Tibial nerve (tissue), 3 donors: ENCODE results near the gene ERFL.

Source experiments
- CTCF ChIP-seq, 5 experiments: fragments of 200-600 bp in 3 of 5; fragments of 450-650 bp in 2 of 5; sonication (generic) in 3 of 5; IDR thresholded peaks; one replicate each; pipeline ENCODE4 v1.5.1; 2016 to 2019; ENCODE audit warnings: antibody characterized with exemption in 5 of 5, mild to moderate bottlenecking in 3 of 5, moderate library complexity in 2 of 5
- POLR2A ChIP-seq, 2 donors: fragments of 450-650 bp; IDR thresholded peaks; one replicate each; pipeline ENCODE4 v1.6.1; 2017; ENCODE audit warnings: antibody characterized with exemption in 2 of 2, mild to moderate bottlenecking in 2 of 2, moderate library complexity in 2 of 2

DNA sequence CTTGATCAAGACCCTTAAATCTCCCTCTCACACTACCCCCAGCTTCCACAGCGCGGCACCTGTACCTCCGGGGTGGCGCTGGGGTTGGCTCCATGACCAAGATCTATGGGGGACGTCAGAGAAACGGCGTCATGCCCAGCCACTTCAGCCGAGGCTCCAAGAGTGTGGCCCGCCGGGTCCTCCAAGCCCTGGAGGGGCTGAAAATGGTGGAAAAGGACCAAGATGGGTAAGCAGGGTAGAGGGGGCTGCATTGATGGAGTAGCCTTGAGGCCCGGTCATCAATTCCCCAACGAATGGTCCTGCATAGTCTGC lies 59.3 kb downstream of the ERFL start:
- no peak for TF ChIP-seq CTCF (IDR thresholded peaks at IDR 0.05)
- no peak for TF ChIP-seq POLR2A (IDR thresholded peaks at IDR 0.05)
